MM.1S (cell line): ENCODE measurements around the gene ATP1B4.

Experiments
- CTCF ChIP-seq: fragments of 300-600 bp; sonication (generic); IDR thresholded peaks from 2 replicates; pipeline ENCODE4 v1.5.1; 2016; ENCODE audit warnings: antibody characterized with exemption, low read length, mixed read lengths
- EZH2phosphoT487 ChIP-seq: fragments of 300-600 bp; sonication (generic); IDR thresholded peaks from 2 replicates; pipeline ENCODE4 v1.6.1; 2018; ENCODE audit warnings: antibody characterized with exemption, low read length

- no peak for TF ChIP-seq CTCF
- TF ChIP-seq EZH2phosphoT487 = no peak
These were observed 66.4 kb downstream of the ATP1B4 start for GRCh38 chrX:120428309-120428708.
